ENCODE measurements around the gene EPHA8.

The EPHA8 gene

DNA sequence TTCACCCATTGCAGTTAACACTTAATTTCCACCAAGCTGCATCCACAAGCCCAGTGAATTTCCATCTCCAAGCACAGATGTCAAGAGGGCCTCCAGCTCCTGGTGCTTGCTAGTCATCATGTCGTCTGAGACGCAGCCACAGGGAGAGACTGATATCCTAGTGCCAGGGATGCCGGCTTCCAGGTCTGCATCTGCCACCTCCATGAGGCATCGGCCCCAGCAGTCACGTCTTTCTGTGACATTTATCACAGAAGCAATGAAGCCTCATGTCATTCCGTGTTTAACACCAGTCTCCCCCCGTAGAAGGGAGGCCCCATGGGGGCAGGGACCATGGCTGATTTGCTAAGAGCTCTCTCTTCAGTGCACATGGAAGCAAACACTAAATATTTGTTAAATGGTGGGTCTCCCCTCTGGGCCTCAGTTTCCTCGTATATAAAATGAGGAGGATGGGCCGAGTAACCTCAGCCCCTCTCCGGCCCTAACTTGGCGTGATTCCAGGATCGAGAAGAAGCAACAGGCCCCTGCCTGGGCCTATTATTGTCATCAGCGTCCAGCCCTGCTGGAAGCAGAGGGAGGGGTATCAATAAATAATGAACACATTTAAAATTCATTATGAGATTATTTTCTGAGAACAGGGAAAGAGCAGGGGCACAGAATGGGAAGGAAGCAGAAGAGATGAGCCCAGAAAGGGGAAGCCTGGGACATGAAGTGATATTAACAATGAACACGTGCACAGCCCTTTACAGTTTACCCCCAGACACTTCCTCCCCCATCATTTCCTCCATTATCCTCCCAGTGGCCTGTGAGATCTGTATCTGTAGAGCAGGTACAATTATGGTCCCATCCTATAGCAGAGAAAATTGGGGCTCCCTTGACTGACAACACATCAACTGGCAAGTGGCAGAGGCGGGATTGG, 88.9 kb downstream of the EPHA8 start:
- DNase-seq = no peak

DNA sequence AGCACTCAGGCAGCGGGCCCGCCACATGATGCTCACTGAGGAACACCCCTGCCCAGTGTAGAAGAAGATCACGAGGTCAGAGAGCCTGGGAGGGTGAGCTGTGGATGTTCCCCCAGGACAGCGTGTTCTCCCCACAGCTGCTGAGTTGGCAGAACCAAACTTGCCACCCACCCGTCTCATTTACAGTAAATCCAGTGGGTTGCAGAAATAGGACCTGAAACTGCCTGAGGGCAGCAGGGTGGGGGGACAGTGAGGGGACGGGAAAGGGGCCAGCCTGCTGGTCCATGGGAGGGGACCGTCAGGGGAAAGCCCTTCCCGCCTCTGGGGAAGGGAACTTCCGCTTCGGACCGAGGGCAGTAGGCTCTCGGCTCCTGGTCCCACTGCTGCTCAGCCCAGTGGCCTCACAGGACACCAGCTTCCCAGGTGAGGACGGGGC, 89.6 kb downstream of the EPHA8 start, which contains the start of gene C1QB:
Gene C1QB, plus strand, starts transcription at position 356 of the 436 bp plus-strand sequence. CDS start 6,227 bp downstream, outside the sequence.
- DNase-seq = no peak
